B cell (primary cell): ENCODE data around the gene CFAP74. TPM values are rescaled to one million over a fixed set of nuclear protein-coding genes. Genes with fewer than 3 reads are reported as not detected.

Experiments used
- ATAC-seq: fragments of 200-7000 bp; cut with Tn5 transposase; one replicate; pipeline ENCODE4 v1.10.0; 2021; ENCODE audit warnings: low read depth, mild to moderate bottlenecking, moderate number of reproducible peaks, moderate library complexity
- CTCF ChIA-PET: fragments of 350-600 bp; sonication (Branson Sonifier 250); formaldehyde crosslinking; loops from one replicate; lab custom pipeline; 2021; ENCODE audit warnings: antibody characterized with exemption, inconsistent platforms; lab: Charles Lee
- POLR2A ChIA-PET: fragments of 350-600 bp; sonication (Branson Sonifier 250); formaldehyde crosslinking; loops from one replicate; lab custom pipeline; 2021; ENCODE audit warnings: antibody characterized with exemption; lab: Charles Lee
- DNase-seq: peaks from one replicate; pipeline ENCODE4 v3.0.0; 2013
- H2AFZ ChIP-seq: 2 replicates; pipeline ENCODE4 v1.6.1; 2012; ENCODE audit warnings: mild to moderate bottlenecking, low read depth, low read length; ENCODE audit not compliant: insufficient read depth, poor library complexity, severe bottlenecking
- H3K27ac ChIP-seq, 2 donors: 1 replicate in 1 of 2; 2 replicates in 1 of 2; pipeline ENCODE4 v1.5.1; 2012 to 2013; ENCODE audit warnings: low read length in 2 of 2, mild to moderate bottlenecking in 2 of 2, moderate library complexity in 1 of 2
- H3K27me3 ChIP-seq, 4 experiments: fragments of 200-600 bp in 1 of 4; sonication (generic) in 1 of 4; replicated peaks in 1 of 4; 1 replicate in 2 of 4; 2 replicates in 2 of 4; pipeline versions ENCODE4 v1.6.1 to v1.7.0; 2013 to 2016; ENCODE audit warnings: low read length in 3 of 4, mild to moderate bottlenecking in 2 of 4, mixed read lengths in 1 of 4, moderate library complexity in 1 of 4; ENCODE audit not compliant: insufficient read depth in 4 of 4, control insufficient read depth in 3 of 4; ENCODE audit errors: control extremely low read depth in 1 of 4
- H3K36me3 ChIP-seq, 2 experiments: replicated peaks in 1 of 2; 1 replicate in 1 of 2; 2 replicates in 1 of 2; pipeline versions ENCODE4 v1.6.1 to v1.7.1; 2013; ENCODE audit warnings: low read length in 1 of 2; ENCODE audit not compliant: insufficient read depth in 2 of 2, control insufficient read depth in 1 of 2; ENCODE audit errors: control extremely low read depth in 1 of 2, extremely low read depth in 1 of 2
- H3K4me1 ChIP-seq, 2 donors: fragments of 200-600 bp in 1 of 2; sonication (generic) in 1 of 2; 1 replicate in 1 of 2; 2 replicates in 1 of 2; pipeline versions ENCODE4 v1.5.1 to v1.6.1; 2013 to 2017; ENCODE audit warnings: low read length in 2 of 2; ENCODE audit not compliant: control insufficient read depth in 2 of 2, insufficient read depth in 2 of 2
- H3K4me2 ChIP-seq: replicated peaks from 2 replicates; pipeline ENCODE3; 2012; ENCODE audit warnings: mild to moderate bottlenecking, low read depth, low read length; ENCODE audit not compliant: poor library complexity, severe bottlenecking
- H3K4me3 ChIP-seq, 5 experiments: fragments of 200-600 bp in 1 of 5; sonication (generic) in 1 of 5; 1 replicate in 3 of 5; 2 replicates in 2 of 5; pipeline versions ENCODE4 v1.5.1 to v1.7.0; 2011 to 2016; ENCODE audit warnings: low read length in 4 of 5, mild to moderate bottlenecking in 4 of 5, low read depth in 2 of 5, control low read depth in 1 of 5, moderate library complexity in 1 of 5; ENCODE audit not compliant: insufficient read depth in 1 of 5; ENCODE audit errors: control extremely low read depth in 1 of 5, extremely low read depth in 1 of 5
- H3K79me2 ChIP-seq: fragments of 200-600 bp; sonication (generic); one replicate; pipeline ENCODE4 v1.6.0; 2016; ENCODE audit warnings: low read length; ENCODE audit not compliant: control insufficient read depth, insufficient read depth
- H3K9ac ChIP-seq: fragments of 200-600 bp; sonication (generic); 2 replicates; pipeline ENCODE4 v1.6.1; 2017; ENCODE audit warnings: mild to moderate bottlenecking, low read length, moderate library complexity
- H3K9me3 ChIP-seq, 3 donors: one replicate each; pipeline versions ENCODE4 v1.6.1 to v1.7.1; 2013; ENCODE audit warnings: low read length in 2 of 3; ENCODE audit not compliant: control insufficient read depth in 2 of 3, insufficient read depth in 1 of 3; ENCODE audit errors: control extremely low read depth in 1 of 3
- H4K20me1 ChIP-seq: 2 replicates; pipeline ENCODE4 v1.6.0; 2012; ENCODE audit warnings: mild to moderate bottlenecking, low read length; ENCODE audit not compliant: insufficient read depth, control insufficient read depth, poor library complexity, severe bottlenecking
- H3K27ac Mint-ChIP-seq: one replicate; pipeline ENCODE4 v1.8.0; 2021; ENCODE audit warnings: mixed read lengths
- H3K27me3 Mint-ChIP-seq: one replicate; pipeline ENCODE4 v1.8.0; 2021; ENCODE audit warnings: mixed read lengths
- H3K4me1 Mint-ChIP-seq: one replicate; pipeline ENCODE4 v1.8.0; 2021; ENCODE audit warnings: mixed read lengths
- H3K4me3 Mint-ChIP-seq: one replicate; pipeline ENCODE4 v1.8.0; 2021; ENCODE audit warnings: mixed read lengths
- H3K9me3 Mint-ChIP-seq: one replicate; pipeline ENCODE4 v1.8.0; 2022; ENCODE audit warnings: mixed read lengths; ENCODE audit not compliant: insufficient read depth
- EZH2 ChIP-seq: IDR thresholded peaks from 2 replicates; pipeline ENCODE4 v1.6.1; 2012; ENCODE audit warnings: borderline replicate concordance, low read depth, mild to moderate bottlenecking, moderate library complexity, low read length; ENCODE audit not compliant: insufficient read depth, poor library complexity, severe bottlenecking
- WGBS: methylation state at CpG from one replicate; pipeline ENCODE4 v1.1.5; 2013; ENCODE audit warnings: missing lambda C conversion rate; ENCODE audit not compliant: insufficient coverage; 5-methylcytosine and 5-hydroxymethylcytosine counted together
- intact Hi-C: fragments of 100-400 bp; cut with micrococcal nuclease; formaldehyde crosslinking; loops from one replicate; pipeline ENCODE4 v1.10.0; 2022
- polyA plus RNA-seq: library from polyadenylated mRNA; depleted of rRNA; stranded (reverse); fragments of >200 nt; gene quantifications from 2 replicates; pipeline ENCODE4 v1.2.3, GENCODE V29; 2012
- total RNA-seq, 2 donors: library from RNA; stranded (reverse); fragments of 120-200 nt in 1 of 2; gene quantifications; 1 replicate in 1 of 2; 2 replicates in 1 of 2; pipeline versions ENCODE4 v1.2.3 to v1.2.4, GENCODE V29; 2013 to 2022
- TF ChIP-seq, protein P1 (sequence below): fragments of 200-600 bp; IDR thresholded peaks from one replicate; pipeline ENCODE4 v1.8.0; 2022; ENCODE audit warnings: antibody characterized with exemption, mild to moderate bottlenecking

CFAP74 gene
- total and polyA plus RNA-seq, 2 donors (not counting 1 experiment from before 2014, with no cell fraction given) = not detected

DNA sequence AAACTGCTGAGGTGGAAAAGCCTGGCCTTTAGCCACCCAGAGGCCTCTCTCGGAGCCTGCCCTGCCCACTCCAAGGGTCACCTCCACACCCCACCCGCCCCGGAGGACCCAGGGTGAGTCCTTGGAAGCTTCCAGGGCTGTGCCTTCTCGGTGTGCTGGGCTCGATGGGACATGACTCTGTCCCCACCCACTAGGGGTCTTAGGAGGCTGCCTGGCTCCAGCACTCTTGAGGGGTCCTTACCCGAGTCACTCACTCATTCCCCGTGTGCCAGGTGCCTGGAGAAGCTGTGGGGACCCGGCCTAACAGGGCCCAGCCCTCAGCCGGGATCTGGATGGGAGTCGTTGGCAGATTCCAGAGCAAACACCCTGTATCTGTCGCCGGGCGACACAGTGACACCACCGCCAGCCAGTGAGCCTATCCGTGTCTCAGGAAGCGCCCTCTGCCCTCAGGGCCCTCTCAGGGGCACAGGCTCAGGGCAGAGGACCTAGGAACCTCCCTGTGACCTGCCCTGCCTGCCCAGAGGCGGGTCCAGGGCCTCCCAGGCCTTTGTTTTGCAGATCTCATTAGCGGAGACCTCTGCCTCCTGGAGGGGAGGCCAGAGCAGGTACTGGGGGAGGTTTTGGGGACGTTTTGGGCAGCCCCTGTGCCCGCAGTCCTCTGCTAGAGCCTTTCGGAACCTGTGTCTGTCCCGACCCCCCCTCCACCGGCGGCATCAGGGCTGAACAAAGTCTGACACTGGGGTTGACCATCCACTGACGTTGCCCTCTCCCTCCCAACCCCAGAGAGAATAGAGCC is 43.6 kb upstream of the CFAP74 start:
- TF ChIP-seq, protein P1, sequence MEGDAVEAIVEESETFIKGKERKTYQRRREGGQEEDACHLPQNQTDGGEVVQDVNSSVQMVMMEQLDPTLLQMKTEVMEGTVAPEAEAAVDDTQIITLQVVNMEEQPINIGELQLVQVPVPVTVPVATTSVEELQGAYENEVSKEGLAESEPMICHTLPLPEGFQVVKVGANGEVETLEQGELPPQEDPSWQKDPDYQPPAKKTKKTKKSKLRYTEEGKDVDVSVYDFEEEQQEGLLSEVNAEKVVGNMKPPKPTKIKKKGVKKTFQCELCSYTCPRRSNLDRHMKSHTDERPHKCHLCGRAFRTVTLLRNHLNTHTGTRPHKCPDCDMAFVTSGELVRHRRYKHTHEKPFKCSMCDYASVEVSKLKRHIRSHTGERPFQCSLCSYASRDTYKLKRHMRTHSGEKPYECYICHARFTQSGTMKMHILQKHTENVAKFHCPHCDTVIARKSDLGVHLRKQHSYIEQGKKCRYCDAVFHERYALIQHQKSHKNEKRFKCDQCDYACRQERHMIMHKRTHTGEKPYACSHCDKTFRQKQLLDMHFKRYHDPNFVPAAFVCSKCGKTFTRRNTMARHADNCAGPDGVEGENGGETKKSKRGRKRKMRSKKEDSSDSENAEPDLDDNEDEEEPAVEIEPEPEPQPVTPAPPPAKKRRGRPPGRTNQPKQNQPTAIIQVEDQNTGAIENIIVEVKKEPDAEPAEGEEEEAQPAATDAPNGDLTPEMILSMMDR = no peak
- TF ChIP-seq EZH2 = no peak
- Mint-ChIP-seq H3K9me3 (no peaks in the 10 kb centered on the region), H3K4me1 (peaks cover 31% of the 10 kb centered on the region), H3K27ac (no peak overlapping the region), H3K4me3 (no peak overlapping the region), H3K27me3 (peaks cover 14% of the 10 kb centered on the region)
- ATAC-seq (no peak), DNase-seq (no peak)
- intact Hi-C loops = loop anchor here (1.0 kb wide), 1 partner anchor 103 kb away; no protein-coding TSS in a partner anchor
- peaks cover 25 to 38% of the 10 kb centered on the region in 2 donors for H3K4me1 ChIP-seq
- peaks cover 21% of the 10 kb centered on the region for H3K79me2 ChIP-seq
- ChIA-PET POLR2A (no interaction called here), CTCF (interaction anchor here (1.4 to 3.5 kb wide), 2 partner anchors 9 to 93 kb away, joined by 4 to 16 read pairs; no protein-coding TSS in a partner anchor)
- 56% methylated on average over 21 of the region's 25 CpGs for WGBS
- no peak overlapping the region for H3K9ac ChIP-seq
- no peak overlapping the region for H3K4me2 ChIP-seq
- H3K36me3 ChIP-seq = no peaks in the 10 kb centered on the region
- no peak overlapping the region for H2AFZ ChIP-seq
- peaks cover 11% of the 10 kb centered on the region for H4K20me1 ChIP-seq
- H3K27ac ChIP-seq = no peak overlapping the region
- H3K27me3 ChIP-seq = peaks cover 0 to 39% (median 15%) of the 10 kb centered on the region in 4 experiments
- no peak overlapping the region for H3K4me3 ChIP-seq
- peaks cover 0 to 3% (median 0%) of the 10 kb centered on the region in 3 donors for H3K9me3 ChIP-seq
